ENCODE measurements around the gene INHBC.

DNA sequence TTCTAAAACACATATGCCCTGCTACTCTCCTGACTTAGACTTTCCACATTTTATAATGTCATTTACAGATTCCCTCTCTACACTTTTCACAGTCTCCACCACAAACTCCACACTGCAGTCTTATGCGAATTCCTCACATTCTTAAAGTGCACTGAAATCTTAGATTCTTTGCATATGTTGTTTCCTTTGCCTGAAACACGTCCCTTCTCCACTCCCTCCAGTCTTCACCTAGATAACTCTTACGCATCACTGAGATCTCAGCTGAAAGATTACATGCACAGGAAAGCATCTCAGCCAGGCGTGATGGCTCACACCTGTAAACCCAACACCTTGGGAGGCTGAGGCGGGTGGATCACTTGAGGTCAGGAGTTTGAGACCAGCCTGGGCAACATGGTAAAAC, 48.9 kb downstream of the INHBC start:
- TF ChIP-seq, protein P1, sequence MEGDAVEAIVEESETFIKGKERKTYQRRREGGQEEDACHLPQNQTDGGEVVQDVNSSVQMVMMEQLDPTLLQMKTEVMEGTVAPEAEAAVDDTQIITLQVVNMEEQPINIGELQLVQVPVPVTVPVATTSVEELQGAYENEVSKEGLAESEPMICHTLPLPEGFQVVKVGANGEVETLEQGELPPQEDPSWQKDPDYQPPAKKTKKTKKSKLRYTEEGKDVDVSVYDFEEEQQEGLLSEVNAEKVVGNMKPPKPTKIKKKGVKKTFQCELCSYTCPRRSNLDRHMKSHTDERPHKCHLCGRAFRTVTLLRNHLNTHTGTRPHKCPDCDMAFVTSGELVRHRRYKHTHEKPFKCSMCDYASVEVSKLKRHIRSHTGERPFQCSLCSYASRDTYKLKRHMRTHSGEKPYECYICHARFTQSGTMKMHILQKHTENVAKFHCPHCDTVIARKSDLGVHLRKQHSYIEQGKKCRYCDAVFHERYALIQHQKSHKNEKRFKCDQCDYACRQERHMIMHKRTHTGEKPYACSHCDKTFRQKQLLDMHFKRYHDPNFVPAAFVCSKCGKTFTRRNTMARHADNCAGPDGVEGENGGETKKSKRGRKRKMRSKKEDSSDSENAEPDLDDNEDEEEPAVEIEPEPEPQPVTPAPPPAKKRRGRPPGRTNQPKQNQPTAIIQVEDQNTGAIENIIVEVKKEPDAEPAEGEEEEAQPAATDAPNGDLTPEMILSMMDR (IDR thresholded peaks at IDR 0.05; ENCODE audit: insufficient read depth, low read length, poor library complexity, severe bottlenecking): no peak
- no peak for TF ChIP-seq EZH2phosphoT487 (conservative IDR thresholded peaks at IDR 0.05; ENCODE audit: low read length)

Measured in SU-DHL-6 (cell line).